OCI-M1 (cell line): ENCODE data around the gene SLC2A6.
"Not testable (repeated sequence)": the region's sequence is repeated elsewhere in the genome, so short reads cannot be mapped to it uniquely, and the experiment has no call there.

ENCODE experiments used
- DNase-seq: peaks from one replicate; lab custom pipeline; 2025; lab: John Stamatoyannopoulos, UW

The SLC2A6 gene

GRCh38 chr9:133460405-133461175, 18.3 kb downstream of the SLC2A6 start:
- no peak for DNase-seq

DNA sequence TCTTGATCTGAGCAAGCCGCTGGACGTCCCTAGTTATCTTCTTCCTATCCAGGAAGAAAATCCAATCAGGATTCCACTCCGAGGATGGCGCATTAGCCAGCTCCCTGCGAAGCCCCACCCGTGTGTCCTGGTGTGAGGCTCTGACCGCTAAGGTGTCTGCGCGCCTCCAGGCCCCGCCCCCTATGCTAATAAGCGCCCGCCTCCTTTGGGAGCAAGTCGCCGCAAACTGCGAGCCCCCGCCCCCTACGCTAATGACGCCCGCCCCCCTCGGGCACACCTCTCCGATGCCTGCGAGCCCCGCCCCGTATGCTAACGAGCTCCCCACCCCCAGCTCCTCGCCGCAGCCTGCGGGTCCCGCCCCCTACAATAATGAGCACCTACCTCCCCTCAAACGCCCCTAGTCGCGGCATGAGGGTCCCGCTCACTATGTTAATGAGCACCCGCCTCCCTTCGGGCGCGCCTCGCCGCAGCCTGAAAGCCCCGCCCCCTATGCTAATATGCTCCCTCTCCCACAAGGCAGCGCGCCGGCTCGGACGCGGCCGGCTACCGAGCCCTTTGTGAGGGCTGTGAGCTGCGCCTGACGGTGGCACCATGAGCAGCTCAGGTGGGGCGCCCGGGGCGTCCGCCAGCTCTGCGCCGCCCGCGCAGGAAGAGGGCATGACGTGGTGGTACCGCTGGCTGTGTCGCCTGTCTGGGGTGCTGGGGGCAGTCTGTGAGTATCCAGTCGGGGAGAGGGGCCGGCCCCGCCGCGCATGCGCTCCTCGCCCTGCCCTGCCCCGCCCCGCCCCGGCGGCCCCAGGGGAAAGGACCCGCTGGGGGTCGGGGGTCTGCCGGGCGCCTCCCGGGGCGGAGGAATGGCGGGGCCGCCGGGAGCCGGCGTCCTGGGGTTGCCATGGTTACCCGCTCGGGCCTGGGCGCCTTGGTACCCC, 19.2 kb downstream of the SLC2A6 start, which contains the start of gene CACFD1:
CACFD1 (plus strand) TSS at position 503 of the 929 bp plus-strand sequence; CDS start at position 592, 89 bp downstream.
- DNase-seq = peak; percentile 96

- DNase-seq = no peak
These were observed 20.1 kb downstream of the SLC2A6 start for GRCh38 chr9:133458643-133459312.

GRCh38 chr9:133457748-133458147, 21.2 kb downstream of the SLC2A6 start:
- DNase-seq = no peak

DNA sequence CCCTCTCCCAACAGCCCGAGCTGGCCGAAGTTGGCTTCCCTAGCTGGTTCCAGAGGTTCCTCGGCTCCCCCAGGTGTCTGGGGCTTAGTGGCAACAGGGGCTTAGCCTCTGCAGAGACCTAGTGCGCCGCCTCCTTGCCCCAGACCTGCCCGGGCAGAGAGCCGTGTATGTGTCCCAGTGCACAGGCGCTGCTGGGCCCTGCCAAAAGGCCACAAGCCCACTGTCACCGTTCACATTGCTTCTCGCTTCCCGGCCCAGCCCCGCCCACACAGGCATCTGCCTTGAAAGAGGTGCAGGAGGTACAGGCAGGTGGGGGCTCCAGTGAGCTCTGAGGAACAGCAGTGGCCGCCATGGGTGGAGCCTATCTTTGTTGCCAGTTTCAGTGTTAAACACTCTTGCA, 21.7 kb downstream of the SLC2A6 start:
- no peak for DNase-seq

- DNase-seq = no peak
These were observed 22.5 kb downstream of the SLC2A6 start for GRCh38 chr9:133456409-133456808.

- DNase-seq = no peak
These were observed 23.0 kb downstream of the SLC2A6 start for GRCh38 chr9:133455936-133456335.

- DNase-seq = no peak
These were observed 23.8 kb downstream of the SLC2A6 start for GRCh38 chr9:133454943-133455673.

DNA sequence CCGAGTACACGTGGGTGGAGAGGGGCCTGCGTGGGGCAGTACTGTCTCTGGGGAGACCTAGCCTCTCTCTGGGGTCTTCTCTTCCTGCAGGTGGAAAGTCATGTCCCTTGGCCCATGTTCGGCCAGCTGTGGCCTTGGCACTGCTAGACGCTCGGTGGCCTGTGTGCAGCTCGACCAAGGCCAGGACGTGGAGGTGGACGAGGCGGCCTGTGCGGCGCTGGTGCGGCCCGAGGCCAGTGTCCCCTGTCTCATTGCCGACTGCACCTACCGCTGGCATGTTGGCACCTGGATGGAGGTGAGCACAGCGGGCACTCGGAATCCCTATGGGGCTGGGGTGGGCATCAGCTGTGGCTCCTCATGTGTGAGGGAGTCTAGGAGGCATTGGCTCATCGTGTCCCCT, 24.6 kb downstream of the SLC2A6 start:
- no peak for DNase-seq

GRCh38 chr9:133453651-133454050, 25.2 kb downstream of the SLC2A6 start:
- DNase-seq = no peak

- DNase-seq = no peak
These were observed 26.3 kb downstream of the SLC2A6 start for GRCh38 chr9:133452562-133452961.

DNA sequence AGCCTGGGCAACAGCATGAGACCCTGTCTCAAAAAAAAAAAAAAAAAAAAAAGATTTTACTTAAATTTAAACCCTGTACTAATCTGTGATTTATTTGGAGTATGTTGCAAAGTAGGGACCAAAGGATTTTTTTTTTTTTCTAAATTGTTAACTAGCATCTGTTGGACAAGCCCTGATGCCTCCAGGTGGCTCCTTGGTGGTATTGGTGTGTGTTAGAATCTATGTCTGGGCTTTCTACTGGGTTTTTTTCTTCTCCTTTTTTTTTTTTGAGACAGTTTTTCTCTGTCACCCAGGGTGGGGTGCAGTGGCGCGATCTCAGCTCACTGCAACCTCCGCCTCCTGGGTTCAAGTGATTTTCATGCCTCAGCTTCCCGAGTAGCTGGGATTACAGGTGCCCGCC, 27.0 kb downstream of the SLC2A6 start:
- DNase-seq = not testable (repeated sequence)

GRCh38 chr9:133449760-133450159, 29.1 kb downstream of the SLC2A6 start:
- DNase-seq = no peak

DNA sequence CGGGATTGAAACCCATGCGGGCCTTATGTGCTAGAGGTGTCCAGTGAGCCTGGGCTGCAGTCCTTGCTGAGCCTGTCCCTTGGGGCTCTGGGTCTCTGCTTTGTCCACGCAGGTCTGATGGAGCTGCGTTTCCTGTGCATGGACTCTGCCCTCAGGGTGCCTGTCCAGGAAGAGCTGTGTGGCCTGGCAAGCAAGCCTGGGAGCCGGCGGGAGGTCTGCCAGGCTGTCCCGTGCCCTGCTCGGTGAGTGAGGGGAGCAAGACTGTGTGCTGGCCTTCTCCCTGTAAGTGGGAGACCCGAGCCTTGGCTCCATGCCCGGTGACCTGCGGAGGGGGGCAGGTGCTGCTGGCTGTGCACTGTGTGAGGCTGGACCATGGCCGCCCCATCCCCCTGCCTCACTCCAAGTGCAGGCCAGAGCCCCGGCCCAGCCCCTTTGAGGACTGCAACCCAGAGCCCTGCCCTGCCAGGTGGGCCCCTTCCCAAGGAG, 30.4 kb downstream of the SLC2A6 start:
- DNase-seq = no peak

DNA sequence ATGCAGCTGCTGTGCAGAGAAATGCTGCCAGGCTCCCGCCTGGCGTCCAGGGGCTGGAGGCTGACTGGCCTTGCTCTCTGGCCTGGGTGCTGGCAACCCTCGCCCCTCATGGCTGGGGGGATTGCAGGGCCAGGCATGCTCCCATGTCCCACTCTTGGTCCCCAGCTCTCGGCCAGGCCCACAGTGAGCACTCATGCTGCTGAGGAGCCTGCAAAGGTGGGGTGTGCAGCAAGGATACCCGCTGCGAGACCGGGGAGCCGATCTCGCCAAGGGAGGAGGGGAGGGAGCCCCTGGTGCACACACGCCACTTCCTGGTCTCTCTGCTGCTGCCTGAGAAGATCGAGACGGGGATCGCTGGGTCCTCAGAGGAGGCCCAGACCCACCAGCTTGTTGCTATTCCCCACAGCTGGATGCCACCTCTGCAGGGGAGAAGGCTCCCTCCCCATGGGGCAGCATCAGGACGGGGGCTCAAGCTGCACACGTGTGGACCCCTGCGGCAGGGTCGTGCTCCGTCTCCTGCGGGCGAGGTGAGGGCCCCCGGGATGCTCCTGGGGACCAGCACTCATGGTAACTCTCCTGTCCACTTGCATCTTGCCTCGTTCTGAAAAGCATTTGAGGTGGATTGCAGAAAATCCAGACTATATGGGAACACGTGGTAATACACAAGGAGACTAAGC, 33.5 kb downstream of the SLC2A6 start:
- DNase-seq = no peak

DNA sequence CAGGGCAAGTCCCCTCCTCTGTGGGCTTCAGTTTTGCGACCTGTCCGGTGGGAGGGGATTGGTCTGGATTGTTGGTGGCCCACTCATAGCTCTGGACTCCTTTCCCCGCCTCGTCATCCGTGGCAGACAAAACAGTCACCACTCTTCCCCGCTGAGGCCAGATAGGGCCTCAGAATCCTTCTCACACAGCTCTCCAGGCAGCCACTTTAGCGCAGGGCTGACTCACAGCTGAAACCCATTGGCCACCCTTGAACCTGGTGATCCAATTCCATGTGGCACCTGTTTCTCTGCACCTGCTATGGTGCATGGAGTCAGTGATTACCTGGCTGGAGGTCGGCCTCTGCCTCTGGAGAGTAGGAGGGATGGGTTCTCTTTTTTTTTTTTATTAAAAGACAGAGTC, 34.9 kb downstream of the SLC2A6 start:
- no peak for DNase-seq

- no peak for DNase-seq
These were observed 35.7 kb downstream of the SLC2A6 start for GRCh38 chr9:133443248-133443647.

DNA sequence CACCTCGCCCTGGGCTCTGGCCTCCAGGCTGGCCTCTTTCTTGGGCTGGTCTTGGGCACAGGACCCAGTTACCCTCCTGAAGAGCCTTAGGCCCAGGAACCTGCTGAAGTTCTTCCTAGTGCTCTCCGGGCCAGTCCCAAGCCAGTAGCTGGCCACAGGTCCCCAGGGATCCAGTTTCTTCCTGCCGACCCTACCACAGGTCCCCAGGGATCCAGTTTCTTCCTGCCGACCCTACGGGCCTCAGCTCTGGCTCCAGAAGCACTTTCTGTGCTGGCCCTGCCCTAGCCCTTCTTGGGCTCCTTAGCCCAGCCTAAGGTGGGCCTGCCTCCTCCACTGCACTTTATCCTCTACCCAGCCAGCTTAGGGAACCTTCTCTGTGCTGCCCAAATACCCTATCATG, 37.3 kb downstream of the SLC2A6 start:
- no peak for DNase-seq

DNA sequence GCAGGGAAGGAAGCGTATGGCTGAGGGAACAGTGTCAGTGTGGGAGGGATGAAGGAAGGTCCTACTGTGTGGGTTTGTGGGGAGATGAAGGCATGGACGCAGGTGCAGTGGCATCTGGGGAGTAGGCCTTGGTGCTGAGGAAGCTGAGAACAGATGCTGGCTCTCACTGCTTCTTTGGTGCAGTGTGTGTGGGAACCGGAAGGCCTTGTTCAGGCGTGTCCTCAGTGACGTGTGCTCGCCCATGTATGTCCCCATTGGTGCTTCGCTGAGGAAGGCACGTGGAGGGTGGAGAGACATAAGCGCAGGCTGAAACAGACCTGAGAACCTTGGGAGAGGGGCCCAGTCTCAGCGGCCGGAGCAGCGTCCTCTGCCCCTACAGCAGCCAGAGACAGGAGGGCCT, 38.0 kb downstream of the SLC2A6 start:
- DNase-seq = no peak

GRCh38 chr9:133439337-133439736, 39.6 kb downstream of the SLC2A6 start:
- DNase-seq = no peak
